ENCODE results near the gene SLC39A5. TPM values are rescaled to one million over a fixed set of nuclear protein-coding genes. Genes with fewer than 3 reads are reported as not detected.
A peak's percentile ranks its signal among the peaks of the same experiment; 100 is the strongest.

SLC39A5 gene
- total RNA-seq, 1 experiment from 2014 or later = 0.87 TPM

DNA sequence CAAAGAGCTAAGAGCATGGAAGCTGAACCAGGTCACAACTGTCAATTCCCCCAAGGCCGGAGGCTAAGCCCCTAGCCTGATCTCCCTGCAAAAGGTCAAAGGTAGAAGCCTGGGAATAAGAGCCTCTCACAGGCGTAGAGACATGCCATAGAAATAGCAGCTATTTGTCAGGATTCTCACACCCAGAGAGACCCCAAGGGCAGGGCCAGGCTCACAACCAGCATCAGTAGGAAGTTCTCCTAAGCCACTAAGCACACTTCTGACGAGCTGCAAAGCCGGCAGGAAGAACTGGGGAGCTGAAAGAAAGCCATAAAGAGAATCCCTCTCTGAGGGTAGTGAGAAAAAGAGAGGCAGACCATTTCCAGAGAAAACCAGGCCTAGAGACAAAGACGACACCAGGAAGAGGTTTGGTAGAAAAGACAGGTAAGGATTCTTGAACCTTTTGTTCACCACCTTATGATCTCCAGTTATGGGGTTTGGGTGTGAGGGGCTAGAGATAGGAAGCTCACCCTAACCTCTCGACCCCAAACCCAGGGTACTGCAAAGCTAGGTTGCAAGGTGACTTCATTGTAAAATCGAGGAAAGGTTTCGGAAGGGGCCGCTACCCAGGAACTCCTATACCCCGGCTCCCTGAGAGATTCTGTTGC is 41.6 kb upstream of the SLC39A5 start:
- Histone ChIP-seq H3F3A (ENCODE audit: insufficient read depth, low read depth) (peaks cover 33% of the 10 kb centered on the region; the same call in 1 of the 2 replicates), H3K27ac (no peak overlapping the region), H4K20me1 (ENCODE audit: insufficient read depth) (no peaks in the 10 kb centered on the region), H3K4me2 (peak overlapping the region; percentile 97), H3K79me2 (ENCODE audit: low read depth) (peaks cover 30% of the 10 kb centered on the region), H3K9me3 (ENCODE audit: insufficient read depth, low read depth) (no peaks in the 10 kb centered on the region), H3K9me2 (ENCODE audit: insufficient read depth) (no peaks in the 10 kb centered on the region), H3K4me1 (replicated peaks; ENCODE audit: insufficient read depth) (peaks cover 28% of the 10 kb centered on the region), H3K36me3 (ENCODE audit: low read depth) (peaks cover 11% of the 10 kb centered on the region), H3K4me3 (peak overlapping the region; percentile 87), H2AFZ (peak overlapping the region; percentile 67), H3K27me3 (ENCODE audit: insufficient read depth, low read depth) (no peaks in the 10 kb centered on the region)
- no peak for DNase-seq
- intact Hi-C loops (cut with micrococcal nuclease; ENCODE audit: unreplicated experiment) = loop anchor here (1.0 to 2.0 kb wide), 2 partner anchors 141 to 191 kb away; partner anchors contain the start of gene SUOX
- ChIA-PET CTCF (interaction anchor here (0.5 to 1.8 kb wide), 5 partner anchors 65 to 1028 kb away, joined by 3 to 7 read pairs (median 4); partner anchors contain the start of gene NXPH4), POLR2A (ENCODE audit: unreplicated experiment) (interaction anchor here (1.3 kb wide), 1 partner anchor 61 kb away, joined by 13 read pairs; the partner anchor contains the start of gene ESYT1)
- BruUV-seq (replicated peaks) = TSS peak; percentile 27
- TF ChIP-seq EZH2 (IDR thresholded peaks at IDR 0.05; ENCODE audit: low read depth) (no peak), CTCF (conservative IDR thresholded peaks at IDR 0.05) (no peak)

GRCh38 chr12:56188778-56189098 is 41.1 kb upstream of the SLC39A5 start:
- Histone ChIP-seq H3K27ac (no peak overlapping the region), H4K20me1 (ENCODE audit: insufficient read depth) (no peaks in the 10 kb centered on the region), H3K4me1 (replicated peaks; ENCODE audit: insufficient read depth) (peaks cover 28% of the 10 kb centered on the region), H3K79me2 (ENCODE audit: low read depth) (peaks cover 30% of the 10 kb centered on the region), H3K9me2 (ENCODE audit: insufficient read depth) (no peaks in the 10 kb centered on the region), H3K9me3 (ENCODE audit: insufficient read depth, low read depth) (no peaks in the 10 kb centered on the region), H3K27me3 (ENCODE audit: insufficient read depth, low read depth) (no peaks in the 10 kb centered on the region), H2AFZ (peak overlapping the region; percentile 67), H3F3A (ENCODE audit: insufficient read depth, low read depth) (peaks cover 37% of the 10 kb centered on the region; the same call in 1 of the 2 replicates), H3K4me2 (peak overlapping the region; percentile 97), H3K4me3 (peak overlapping the region; percentile 87), H3K36me3 (ENCODE audit: low read depth) (peaks cover 11% of the 10 kb centered on the region)
- no peak for DNase-seq
- BruUV-seq (replicated peaks) = no TSS peak
- intact Hi-C loops (cut with micrococcal nuclease; ENCODE audit: unreplicated experiment) = loop anchor here (1.0 to 2.0 kb wide), 3 partner anchors 62 to 192 kb away; partner anchors contain the start of gene SUOX
- POLR2A ChIA-PET (ENCODE audit: unreplicated experiment) = interaction anchor here (1.3 kb wide), 1 partner anchor 61 kb away, joined by 13 read pairs; the partner anchor contains the start of gene ESYT1
- TF ChIP-seq CTCF (conservative IDR thresholded peaks at IDR 0.05) (no peak), EZH2 (IDR thresholded peaks at IDR 0.05; ENCODE audit: low read depth) (no peak)
- CTCF ChIA-PET = interaction anchor here (0.6 to 1.8 kb wide), 5 partner anchors 33 to 1028 kb away, joined by 3 to 14 read pairs (median 6); partner anchors contain the start of genes ESYT1, NXPH4, RNF41 and ZC3H10

GRCh38 chr12:56189099-56189917 is 40.5 kb upstream of the SLC39A5 start, which contains the start of gene SMARCC2:
Gene SMARCC2 (minus strand): TSS chr12:56189483. CDS start chr12:56189461, 22 bp downstream.
- peak; percentile 68 for TF ChIP-seq CTCF (conservative IDR thresholded peaks at IDR 0.05)
- TF ChIP-seq EZH2 (IDR thresholded peaks at IDR 0.05; ENCODE audit: low read depth) = no peak
- peaks cover 39% of the 10 kb centered on the region; the same call in 1 of the 2 replicates for H3F3A ChIP-seq (ENCODE audit: insufficient read depth, low read depth)
- intact Hi-C loops (cut with micrococcal nuclease; ENCODE audit: unreplicated experiment) = loop anchor here (1.0 to 2.0 kb wide), 2 partner anchors 63 to 193 kb away; partner anchors contain the start of gene SUOX
- H3K9me3 ChIP-seq (ENCODE audit: insufficient read depth, low read depth) = no peaks in the 10 kb centered on the region
- peak within 1 kb of the TSS; percentile 96 for H2AFZ ChIP-seq
- ChIA-PET POLR2A (ENCODE audit: unreplicated experiment) (interaction anchor here (0.5 to 1.3 kb wide), 6 partner anchors 32 to 939 kb away, joined by 3 to 15 read pairs (median 4); partner anchors contain the start of genes ESYT1, LRP1 and RNF41), CTCF (interaction anchor here (0.7 to 1.8 kb wide), 11 partner anchors 28 to 448 kb away, joined by 3 to 14 read pairs (median 6); partner anchors contain the start of genes ESYT1, PA2G4, RNF41 and RPL41)
- peak; percentile 71 to 91 for DNase-seq
- H3K4me3 ChIP-seq = peak within 1 kb of the TSS; percentile 99
- H3K79me2 ChIP-seq (ENCODE audit: low read depth) = peaks cover 30% of the 10 kb centered on the region
- no peaks in the 10 kb centered on the region for H3K9me2 ChIP-seq (ENCODE audit: insufficient read depth)
- peaks cover 28% of the 10 kb centered on the region for H3K4me1 ChIP-seq (replicated peaks; ENCODE audit: insufficient read depth)
- peak within 1 kb of the TSS; percentile 97 for H3K4me2 ChIP-seq
- no peaks in the 10 kb centered on the region for H3K27me3 ChIP-seq (ENCODE audit: insufficient read depth, low read depth)
- H3K27ac ChIP-seq = peak within 1 kb of the TSS; percentile 85
- H3K36me3 ChIP-seq (ENCODE audit: low read depth) = peaks cover 11% of the 10 kb centered on the region
- no peaks in the 10 kb centered on the region for H4K20me1 ChIP-seq (ENCODE audit: insufficient read depth)
- BruUV-seq (replicated peaks) = no TSS peak
